Smooth muscle cell (in vitro differentiated cells): Measurements from ENCODE around the gene ENDOU. TPM values are rescaled to one million over a fixed set of nuclear protein-coding genes. Genes with fewer than 3 reads are reported as not detected.

Experiments used
- DNase-seq: peaks from one replicate; lab custom pipeline; 2025; ENCODE audit not compliant: unreplicated experiment; lab: John Stamatoyannopoulos, UW
- H2AFZ ChIP-seq: fragments of 200-600 bp; sonication (generic); 2 replicates; pipeline ENCODE4 v1.6.0; 2016; ENCODE audit warnings: antibody characterized with exemption, low read depth, mild to moderate bottlenecking
- H3F3A ChIP-seq: fragments of 200-600 bp; sonication (generic); 2 replicates; pipeline ENCODE4 v1.6.0; 2017; ENCODE audit warnings: antibody characterized with exemption, low read depth
- H3K27ac ChIP-seq: fragments of 200-600 bp; sonication (generic); 2 replicates; pipeline ENCODE4 v1.5.1; 2016; ENCODE audit warnings: low read depth, mild to moderate bottlenecking
- H3K27me3 ChIP-seq: fragments of 200-600 bp; sonication (generic); 2 replicates; pipeline ENCODE4 v1.6.1; 2016; ENCODE audit warnings: low read depth, mild to moderate bottlenecking
- H3K36me3 ChIP-seq: fragments of 200-600 bp; sonication (generic); 2 replicates; pipeline ENCODE4 v1.5.1; 2016; ENCODE audit warnings: low read depth
- H3K4me1 ChIP-seq: fragments of 200-600 bp; sonication (generic); 2 replicates; pipeline ENCODE4 v1.5.1; 2016; ENCODE audit warnings: low read depth
- H3K4me2 ChIP-seq: fragments of 200-600 bp; sonication (generic); 2 replicates; pipeline ENCODE4 v1.6.0; 2016; ENCODE audit warnings: mild to moderate bottlenecking
- H3K4me3 ChIP-seq: fragments of 200-600 bp; sonication (generic); 2 replicates; pipeline ENCODE4 v1.5.1; 2016; ENCODE audit warnings: mild to moderate bottlenecking
- H3K79me2 ChIP-seq: fragments of 200-600 bp; sonication (generic); 2 replicates; pipeline ENCODE4 v1.6.0; 2016; ENCODE audit warnings: low read depth, mild to moderate bottlenecking
- H3K9ac ChIP-seq: fragments of 200-600 bp; sonication (generic); 2 replicates; pipeline ENCODE4 v1.6.0; 2016; ENCODE audit warnings: low read depth
- H3K9me3 ChIP-seq: fragments of 200-600 bp; sonication (generic); replicated peaks from 2 replicates; pipeline ENCODE4 v1.5.1; 2016; ENCODE audit warnings: low read depth
- H4K20me1 ChIP-seq: fragments of 200-600 bp; sonication (generic); 2 replicates; pipeline ENCODE4 v1.6.0; 2016; ENCODE audit warnings: low read depth
- CTCF ChIP-seq: fragments of 200-600 bp; sonication (generic); IDR thresholded peaks from 2 replicates; pipeline ENCODE4 v1.5.1; 2017; ENCODE audit warnings: borderline replicate concordance, mild to moderate bottlenecking, antibody characterized with exemption; ENCODE audit not compliant: insufficient read depth, poor library complexity, severe bottlenecking
- WGBS: methylation state at CpG from one replicate; pipeline ENCODE4 v1.1.7; 2016; ENCODE audit warnings: low lambda C conversion rate; 5-methylcytosine and 5-hydroxymethylcytosine counted together
- polyA plus RNA-seq: library from polyadenylated mRNA; unstranded; fragments of >200 nt; fragmentation: Nextera tagmentation; extraction: Ambion mirVana; gene quantifications from 2 replicates; pipeline ENCODE4 v1.2.1, GENCODE V29; 2016
- total RNA-seq: library from RNA; depleted of rRNA; stranded (reverse); fragments of >200 nt; gene quantifications from 2 replicates; pipeline ENCODE4 v1.2.3, GENCODE V29; 2014

The ENDOU gene
- total and polyA plus RNA-seq, 2 experiments from 2014 or later, result 0.47 to 5.1 TPM

GRCh38 chr12:47711448-47711847, 13.8 kb downstream of the ENDOU start:
- no peaks in the 10 kb centered on the region for H3K9me3 ChIP-seq
- H3K36me3 ChIP-seq, result no peaks in the 10 kb centered on the region
- H3F3A ChIP-seq, result peaks cover 1% of the 10 kb centered on the region
- H2AFZ ChIP-seq, result no peak overlapping the region
- no peaks in the 10 kb centered on the region for H3K79me2 ChIP-seq
- no peak overlapping the region for H3K4me3 ChIP-seq
- H4K20me1 ChIP-seq, result no peaks in the 10 kb centered on the region
- no peak for DNase-seq
- peaks cover 2% of the 10 kb centered on the region for H3K4me1 ChIP-seq
- H3K4me2 ChIP-seq, result no peak overlapping the region
- WGBS, result 88% methylated on average over 5 of the region's 5 CpGs
- H3K9ac ChIP-seq, result no peak overlapping the region
- TF ChIP-seq CTCF, result no peak
- no peak overlapping the region for H3K27ac ChIP-seq
- H3K27me3 ChIP-seq, result no peaks in the 10 kb centered on the region

GRCh38 chr12:47710278-47710677, 15.0 kb downstream of the ENDOU start:
- H3F3A ChIP-seq, result peaks cover 6% of the 10 kb centered on the region
- H3K4me2 ChIP-seq, result no peak overlapping the region
- H3K4me1 ChIP-seq, result peaks cover 7% of the 10 kb centered on the region
- H3K9me3 ChIP-seq, result no peaks in the 10 kb centered on the region
- no peak overlapping the region for H3K4me3 ChIP-seq
- H3K9ac ChIP-seq, result no peak overlapping the region
- H3K79me2 ChIP-seq, result peaks cover 4% of the 10 kb centered on the region
- no peak for DNase-seq
- H2AFZ ChIP-seq, result no peak overlapping the region
- no peaks in the 10 kb centered on the region for H3K27me3 ChIP-seq
- TF ChIP-seq CTCF, result no peak
- no peaks in the 10 kb centered on the region for H3K36me3 ChIP-seq
- no peaks in the 10 kb centered on the region for H4K20me1 ChIP-seq
- no peak overlapping the region for H3K27ac ChIP-seq

GRCh38 chr12:47709671-47710070, 15.6 kb downstream of the ENDOU start:
- Histone ChIP-seq H3K27me3 (no peaks in the 10 kb centered on the region), H2AFZ (no peak overlapping the region), H4K20me1 (peaks cover 4% of the 10 kb centered on the region), H3K36me3 (no peaks in the 10 kb centered on the region), H3K4me1 (peaks cover 7% of the 10 kb centered on the region), H3K9me3 (no peaks in the 10 kb centered on the region), H3K27ac (no peak overlapping the region), H3K9ac (no peak overlapping the region), H3F3A (peaks cover 6% of the 10 kb centered on the region), H3K79me2 (peaks cover 10% of the 10 kb centered on the region), H3K4me2 (no peak overlapping the region), H3K4me3 (no peak overlapping the region)
- WGBS, result 99% methylated on average over 2 of the region's 2 CpGs
- TF ChIP-seq CTCF, result no peak
- no peak for DNase-seq

- H3F3A ChIP-seq, result peaks cover 6% of the 10 kb centered on the region
- peaks cover 14% of the 10 kb centered on the region for H3K79me2 ChIP-seq
- WGBS, result 90% methylated on average over 4 of the region's 4 CpGs
- no peak overlapping the region for H3K9ac ChIP-seq
- H4K20me1 ChIP-seq, result peaks cover 5% of the 10 kb centered on the region
- TF ChIP-seq CTCF, result no peak
- H3K36me3 ChIP-seq, result no peaks in the 10 kb centered on the region
- no peak for DNase-seq
- no peak overlapping the region for H2AFZ ChIP-seq
- H3K27ac ChIP-seq, result no peak overlapping the region
- peaks cover 7% of the 10 kb centered on the region for H3K4me1 ChIP-seq
- H3K27me3 ChIP-seq, result no peaks in the 10 kb centered on the region
- H3K9me3 ChIP-seq, result no peaks in the 10 kb centered on the region
- H3K4me3 ChIP-seq, result no peak overlapping the region
- no peak overlapping the region for H3K4me2 ChIP-seq
Measured at GRCh38 chr12:47709237-47709636, 16.1 kb downstream of the ENDOU start.
